HG03571 (cell line): Measurements from ENCODE around the gene SFRP4.
"Not testable (repeated sequence)": the region's sequence is repeated elsewhere in the genome, so short reads cannot be mapped to it uniquely, and the experiment has no call there.

Source experiments
- ATAC-seq: cut with Tn5 transposase; IDR thresholded peaks from one replicate; pipeline ENCODE4 v1.9.1; 2021; ENCODE audit not compliant: unreplicated experiment

The SFRP4 gene

GRCh38 chr7:37916673-37917660 lies at the start of gene SFRP4:
TSS of gene SFRP4 (minus strand) at chr7:37916817. CDS start at chr7:37916537, 280 bp downstream.
- peak; percentile 40 for ATAC-seq

DNA sequence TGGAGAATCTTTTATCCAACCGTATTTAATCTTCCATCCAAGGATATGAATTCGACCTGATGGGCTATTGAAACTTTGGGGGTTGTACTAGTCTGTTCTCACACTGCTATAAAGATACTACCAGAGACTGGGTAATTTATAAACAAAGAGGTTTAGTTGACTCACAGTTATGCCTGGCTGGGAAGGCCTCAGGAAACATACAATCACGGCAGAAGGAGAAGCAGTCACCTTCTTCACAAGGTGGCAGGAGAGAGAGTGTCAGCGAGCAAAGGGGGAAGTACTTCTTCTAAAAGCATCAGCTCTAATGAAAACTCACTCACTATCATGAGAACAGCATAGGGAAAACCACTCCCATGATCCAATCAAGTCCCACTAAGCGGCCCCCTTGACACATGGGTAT lies 47.6 kb upstream of the SFRP4 start:
- no peak for ATAC-seq

DNA sequence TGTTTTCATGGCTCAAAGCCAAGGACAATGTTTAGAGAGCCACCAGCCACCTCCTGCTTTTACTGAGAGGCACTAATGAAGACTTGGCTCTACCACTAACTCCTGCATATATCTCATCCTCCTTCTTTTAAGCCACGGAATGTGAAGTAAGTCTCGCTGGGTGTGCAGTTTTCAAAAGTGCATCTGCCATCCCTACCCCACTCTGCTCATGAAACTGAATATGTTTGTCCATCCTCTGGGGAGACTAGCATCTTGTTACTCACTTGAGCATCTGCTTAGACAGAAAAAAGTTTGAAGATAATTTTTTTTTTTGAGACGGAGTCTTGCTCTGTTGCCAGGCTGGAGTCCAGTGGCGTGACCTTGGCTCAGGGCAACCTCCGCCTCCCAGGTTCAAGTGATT lies 44.6 kb upstream of the SFRP4 start:
- no peak for ATAC-seq

DNA sequence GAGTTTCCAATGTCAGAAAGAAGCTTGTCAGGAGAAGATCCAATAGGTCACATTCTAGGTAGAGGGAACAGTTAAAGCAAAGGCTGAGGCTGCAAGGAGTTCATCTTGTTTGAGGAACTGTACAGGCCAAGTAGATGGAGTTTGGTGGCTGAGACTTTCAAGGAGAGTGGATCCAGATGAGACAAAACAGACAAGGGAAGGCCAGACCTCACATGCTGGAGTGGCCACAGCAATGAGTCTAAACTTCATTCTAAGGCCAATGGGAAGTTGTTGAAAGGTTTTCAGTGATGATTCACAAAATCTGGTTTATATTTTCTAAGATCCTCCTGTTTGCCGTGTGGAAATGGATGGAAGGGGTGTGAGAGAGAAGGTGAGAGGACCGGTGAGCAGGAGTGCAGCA lies 43.9 kb upstream of the SFRP4 start:
- ATAC-seq: no peak

DNA sequence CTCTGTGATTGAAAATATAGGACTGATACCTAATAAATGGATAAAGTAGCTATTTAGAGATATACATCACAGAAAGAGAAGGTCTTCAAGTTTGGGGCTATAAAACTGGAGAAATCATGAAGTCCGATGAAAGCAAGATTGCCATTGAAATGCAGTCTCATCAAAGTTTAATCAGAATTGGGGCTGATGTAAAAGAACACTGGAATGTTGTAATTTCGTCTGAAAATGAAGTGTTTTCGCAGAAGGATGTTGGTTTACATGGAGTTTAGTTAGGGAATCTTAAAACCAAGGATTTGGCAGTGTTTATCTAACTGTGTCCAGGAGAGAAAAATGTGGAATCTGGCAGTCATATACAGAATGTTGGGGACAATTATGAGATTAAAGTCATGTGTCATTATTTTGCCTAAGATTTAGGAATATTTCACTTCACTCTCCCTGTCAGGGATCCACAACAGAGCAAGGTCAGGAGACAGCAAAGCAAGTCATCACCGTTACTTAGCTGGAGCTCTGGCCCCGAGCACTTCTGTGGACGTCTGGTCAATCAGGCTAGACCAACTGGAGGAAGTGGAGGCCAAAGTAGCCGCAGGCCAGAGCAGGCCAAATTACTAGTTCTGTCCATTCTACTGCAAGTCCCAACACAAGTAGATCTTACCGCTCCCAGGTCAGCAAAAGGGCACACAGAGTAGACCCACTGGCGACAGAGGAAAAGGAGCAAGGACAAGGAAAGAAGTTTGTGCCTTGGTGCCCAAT lies 40.8 kb upstream of the SFRP4 start:
- ATAC-seq: no peak

GRCh38 chr7:37956791-37957190 lies 40.2 kb upstream of the SFRP4 start:
- ATAC-seq: no peak

DNA sequence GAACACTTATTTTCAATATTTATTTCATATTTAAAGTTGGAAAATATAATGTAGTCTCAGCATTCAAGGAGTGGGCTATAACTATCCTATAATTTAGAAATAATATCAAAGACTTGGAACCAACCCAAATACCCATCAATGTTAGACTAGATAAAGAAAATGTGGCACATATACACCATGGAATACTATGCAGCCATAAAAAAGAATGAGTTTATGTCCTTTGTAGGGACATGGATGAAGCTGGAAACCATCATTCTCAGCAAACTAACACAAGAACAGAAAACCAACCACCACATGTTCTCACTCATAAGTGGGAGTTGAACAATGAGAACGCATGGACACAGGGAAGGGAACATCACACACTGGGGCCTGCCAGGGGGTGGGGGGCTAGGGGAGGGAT lies 37.6 kb upstream of the SFRP4 start:
- not testable (repeated sequence) for ATAC-seq

GRCh38 chr7:37952240-37952639 lies 35.6 kb upstream of the SFRP4 start:
- ATAC-seq: no peak

GRCh38 chr7:37947941-37948210 lies 31.3 kb upstream of the SFRP4 start:
- ATAC-seq: no peak

GRCh38 chr7:37947138-37947940 lies 30.7 kb upstream of the SFRP4 start:
- no peak for ATAC-seq

GRCh38 chr7:37945336-37945735 lies 28.7 kb upstream of the SFRP4 start:
- no peak for ATAC-seq

DNA sequence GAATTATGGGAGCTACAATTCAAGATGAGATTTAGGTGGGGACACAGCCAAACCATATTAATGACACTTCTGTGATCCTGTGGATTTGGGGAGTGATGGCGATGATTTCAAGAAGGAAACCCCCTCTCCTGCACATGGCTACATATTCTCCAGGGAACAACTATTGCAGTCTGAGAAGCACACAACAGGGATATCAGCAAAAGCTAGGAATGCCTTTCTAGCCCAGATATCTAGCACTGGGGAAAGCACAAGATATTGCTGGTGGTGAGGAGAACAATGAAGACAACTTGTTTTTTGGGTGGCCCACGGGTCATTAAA lies 28.1 kb upstream of the SFRP4 start:
- no peak for ATAC-seq

- ATAC-seq: no peak
Observed at GRCh38 chr7:37943905-37944736, 27.5 kb upstream of the SFRP4 start.

GRCh38 chr7:37942934-37943610 lies 26.5 kb upstream of the SFRP4 start:
- ATAC-seq: no peak

DNA sequence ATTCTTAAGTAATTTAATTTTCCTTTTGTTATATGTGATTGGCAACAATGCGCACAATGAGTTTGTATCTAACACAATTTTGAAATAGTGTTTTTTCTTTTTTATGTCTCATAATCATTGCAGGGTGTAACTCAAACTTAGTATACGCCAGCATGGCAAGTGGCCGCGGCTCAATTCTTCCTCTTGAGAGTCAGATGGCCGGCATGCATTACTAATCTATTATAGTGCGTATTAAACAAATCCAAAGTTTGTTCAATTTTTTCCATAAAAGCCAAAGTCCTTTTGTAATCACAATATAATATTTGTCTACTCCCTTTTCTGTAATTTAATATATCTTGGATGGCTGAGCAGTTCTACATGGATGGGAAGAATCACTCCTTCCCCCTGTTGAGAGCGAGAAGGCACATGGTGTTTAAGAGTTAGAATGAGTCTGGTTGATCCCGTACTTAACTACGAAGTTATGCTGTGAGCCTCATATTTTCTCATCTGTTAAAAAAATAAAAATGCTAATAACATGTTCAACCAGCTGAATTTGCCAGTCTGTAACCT lies 16.5 kb upstream of the SFRP4 start:
- no peak for ATAC-seq

DNA sequence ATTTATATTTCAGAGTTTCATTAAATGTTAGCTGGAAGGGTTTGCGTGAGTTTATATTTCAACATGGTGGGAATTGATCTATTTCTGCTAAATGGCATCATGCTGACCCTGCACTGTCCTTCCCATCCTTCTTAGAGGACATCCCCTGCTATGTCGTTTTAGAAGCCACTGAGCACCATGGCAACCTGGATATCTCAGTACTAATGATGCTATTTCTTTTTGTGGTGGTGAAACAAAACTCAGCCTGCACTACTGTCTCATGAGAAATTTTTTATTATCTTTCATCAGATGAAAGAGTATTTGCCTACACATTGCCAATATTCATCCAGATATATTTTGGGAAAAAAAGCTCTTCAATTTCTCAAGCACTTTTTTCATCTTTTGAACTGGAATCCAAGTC lies 15.9 kb upstream of the SFRP4 start:
- ATAC-seq: no peak

- ATAC-seq: no peak
Observed at GRCh38 chr7:37930226-37930948, 13.8 kb upstream of the SFRP4 start.

- no peak for ATAC-seq
Observed at GRCh38 chr7:37928878-37929277, 12.3 kb upstream of the SFRP4 start.

DNA sequence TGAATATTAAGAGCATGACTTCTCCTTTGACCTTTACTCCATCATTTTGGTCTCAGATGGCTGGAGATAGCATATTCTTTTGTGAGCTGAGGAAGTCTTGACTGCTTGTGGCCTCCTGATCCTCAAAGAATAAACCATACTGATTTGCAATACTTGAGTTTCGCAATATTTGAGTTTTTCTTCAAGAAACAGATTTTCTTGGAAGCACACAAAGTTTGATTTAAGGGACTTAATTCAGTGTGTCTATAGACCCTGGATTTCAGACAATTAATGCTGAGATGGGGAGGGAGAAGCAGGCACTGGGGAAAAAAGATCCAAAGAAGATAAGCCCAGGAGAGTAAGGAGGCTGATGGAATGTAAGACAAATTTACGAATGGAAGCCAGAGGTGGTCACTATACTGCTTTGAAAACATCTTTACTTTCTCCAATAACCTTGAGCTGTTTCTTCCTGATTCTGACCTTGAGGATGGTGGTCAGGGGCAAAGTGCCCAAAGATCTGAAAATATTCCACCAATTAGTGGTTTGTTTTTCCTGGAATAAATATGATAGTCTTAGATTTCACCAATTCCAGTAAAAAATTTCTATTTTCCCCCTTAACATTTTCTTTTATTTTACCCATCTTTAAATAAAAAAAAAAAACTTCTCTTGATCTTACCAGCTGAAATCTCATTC lies 11.3 kb upstream of the SFRP4 start:
- no peak for ATAC-seq
